Caco-2 (cell line): ENCODE measurements around the gene PDK2. TPM values are rescaled to one million over a fixed set of nuclear protein-coding genes. Genes with fewer than 3 reads are reported as not detected.

ENCODE experiments used
- BruUV-seq: library from RNA; stranded (reverse); fragments of 400-500 nt; replicated peaks from 2 replicates; lab custom pipeline; 2021; lab: Mats Ljungman, UMichigan
- CTCF ChIA-PET: fragments of 300-600 bp; sonication (Branson Sonifier 250); formaldehyde crosslinking; loops from one replicate; lab custom pipeline; 2022; ENCODE audit warnings: antibody characterized with exemption; lab: Charles Lee
- POLR2A ChIA-PET: fragments of 300-600 bp; sonication (Branson Sonifier 250); formaldehyde crosslinking; loops from one replicate; lab custom pipeline; 2022; ENCODE audit warnings: antibody characterized with exemption; lab: Charles Lee
- DNase-seq, 2 experiments: peaks; one replicate each; pipeline versions ENCODE4 v3.0.0 to v3.0.0-alpha.2; 2020 to 2022
- H3K27me3 ChIP-seq: replicated peaks from 2 replicates; pipeline ENCODE4 v1.6.0; 2011; ENCODE audit warnings: low read length; ENCODE audit not compliant: control insufficient read depth, insufficient read depth
- H3K36me3 ChIP-seq: 2 replicates; pipeline ENCODE4 v1.5.1; 2011; ENCODE audit warnings: low read length; ENCODE audit not compliant: control insufficient read depth, insufficient read depth
- H3K4me1 ChIP-seq: fragments of 250-450 bp; sonication (Bioruptor Pico); 2 replicates; pipeline ENCODE4 v1.5.1; 2020; ENCODE audit warnings: mild to moderate bottlenecking
- H3K4me3 ChIP-seq: 2 replicates; pipeline ENCODE4 v1.5.1; 2011; ENCODE audit warnings: low read depth, mild to moderate bottlenecking, control low read depth, low read length
- H3K9me3 ChIP-seq: fragments of 250-450 bp; sonication (Bioruptor Pico); 2 replicates; pipeline ENCODE4 v1.5.1; 2020; ENCODE audit warnings: mild to moderate bottlenecking, moderate library complexity
- H3K27ac Mint-ChIP-seq: one replicate; pipeline ENCODE4 v1.8.0; 2022; ENCODE audit warnings: mixed read lengths; ENCODE audit not compliant: unreplicated experiment
- H3K27me3 Mint-ChIP-seq: one replicate; pipeline ENCODE4 v1.8.0; 2022; ENCODE audit warnings: mixed read lengths; ENCODE audit not compliant: insufficient read depth, unreplicated experiment
- H3K36me3 Mint-ChIP-seq: one replicate; pipeline ENCODE4 v1.8.0; 2022; ENCODE audit warnings: mild to moderate bottlenecking, mixed read lengths; ENCODE audit not compliant: insufficient read depth, unreplicated experiment
- H3K4me1 Mint-ChIP-seq: one replicate; pipeline ENCODE4 v1.8.0; 2022; ENCODE audit warnings: low read depth, mixed read lengths; ENCODE audit not compliant: unreplicated experiment
- H3K4me3 Mint-ChIP-seq: one replicate; pipeline ENCODE4 v1.8.0; 2022; ENCODE audit warnings: mild to moderate bottlenecking, moderate library complexity, mixed read lengths; ENCODE audit not compliant: unreplicated experiment
- H3K9me3 Mint-ChIP-seq: one replicate; pipeline ENCODE4 v1.8.0; 2022; ENCODE audit warnings: mixed read lengths; ENCODE audit not compliant: unreplicated experiment
- CTCF ChIP-seq, 2 experiments: fragments of 200-600 bp in 1 of 2; IDR thresholded peaks; 1 replicate in 1 of 2; 2 replicates in 1 of 2; pipeline versions ENCODE4 v1.5.1 to v1.8.0; 2011 to 2022; ENCODE audit warnings: antibody characterized with exemption in 1 of 2, control low read depth in 1 of 2, inconsistent platforms in 1 of 2, low read depth in 1 of 2, low read length in 1 of 2, mild to moderate bottlenecking in 1 of 2, moderate library complexity in 1 of 2; ENCODE audit not compliant: insufficient read depth in 1 of 2, severe bottlenecking in 1 of 2, unreplicated experiment in 1 of 2
- intact Hi-C: fragments of 100-400 bp; cut with micrococcal nuclease; formaldehyde crosslinking; loops from one replicate; pipeline ENCODE4 v1.10.0; 2022; ENCODE audit not compliant: unreplicated experiment
- total RNA-seq: library from RNA; stranded (reverse); gene quantifications from 2 replicates; pipeline ENCODE4 v1.2.3, GENCODE V29; 2022

The PDK2 gene
- total RNA-seq, 1 experiment from 2014 or later, result 10.5 TPM

GRCh38 chr17:50103252-50103651, 8.1 kb downstream of the PDK2 start:
- no peaks in the 10 kb centered on the region for H3K4me1 ChIP-seq
- no TSS peak for BruUV-seq
- CTCF ChIA-PET, result no interaction called here

DNA sequence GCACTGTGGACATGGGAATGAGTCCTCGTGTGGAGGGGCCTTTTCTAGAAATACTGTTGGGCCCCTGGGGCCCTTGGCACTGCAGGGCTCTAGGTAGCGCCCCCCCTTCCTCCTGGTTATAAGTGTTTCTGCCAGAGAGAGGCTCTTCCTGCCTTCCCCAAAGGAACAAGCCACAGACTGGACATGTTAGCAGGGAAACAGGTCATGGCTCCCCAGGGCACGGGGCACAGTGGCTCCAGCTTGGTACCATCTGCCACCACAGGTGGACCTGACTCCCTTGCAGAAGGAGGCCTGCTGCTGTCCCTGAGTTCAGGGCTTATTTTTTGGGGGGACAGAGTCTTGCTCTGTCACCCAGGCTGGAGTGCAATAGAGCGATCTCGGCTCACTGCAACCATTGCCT, 8.8 kb downstream of the PDK2 start:
- no peaks in the 10 kb centered on the region for H3K27me3 Mint-ChIP-seq
- Histone ChIP-seq H3K27me3 (no peaks in the 10 kb centered on the region), H3K4me3 (no peak overlapping the region), H3K4me1 (no peaks in the 10 kb centered on the region), H3K36me3 (no peaks in the 10 kb centered on the region), H3K9me3 (no peaks in the 10 kb centered on the region)
- DNase-seq, result no peak
- CTCF ChIA-PET, result no interaction called here
- H3K4me3 Mint-ChIP-seq, result no peak overlapping the region
- TF ChIP-seq CTCF (IDR thresholded peaks at IDR 0.05; ENCODE audit: insufficient read depth in 1 of 2, low read depth in 1 of 2, low read length in 1 of 2, severe bottlenecking in 1 of 2, unreplicated experiment in 1 of 2), result no peak
- intact Hi-C loops, result no loop called here
- BruUV-seq, result no TSS peak
- no peaks in the 10 kb centered on the region for H3K4me1 Mint-ChIP-seq
- H3K27ac Mint-ChIP-seq, result no peak overlapping the region
- H3K9me3 Mint-ChIP-seq, result no peaks in the 10 kb centered on the region
- no peaks in the 10 kb centered on the region for H3K36me3 Mint-ChIP-seq
- POLR2A ChIA-PET, result no interaction called here

More at GRCh38 chr17:50103252-50103651, 8.1 kb downstream of the PDK2 start:
- Mint-ChIP-seq H3K36me3 (no peaks in the 10 kb centered on the region), H3K9me3 (no peaks in the 10 kb centered on the region), H3K4me3 (no peak overlapping the region), H3K27ac (no peak overlapping the region), H3K27me3 (no peaks in the 10 kb centered on the region), H3K4me1 (no peaks in the 10 kb centered on the region)
- H3K36me3 ChIP-seq, result no peaks in the 10 kb centered on the region
- POLR2A ChIA-PET, result no interaction called here
- intact Hi-C loops, result no loop called here
- TF ChIP-seq CTCF (IDR thresholded peaks at IDR 0.05; ENCODE audit: insufficient read depth in 1 of 2, low read depth in 1 of 2, low read length in 1 of 2, severe bottlenecking in 1 of 2, unreplicated experiment in 1 of 2), result no peak
- no peak overlapping the region for H3K4me3 ChIP-seq
- no peaks in the 10 kb centered on the region for H3K27me3 ChIP-seq
- no peaks in the 10 kb centered on the region for H3K9me3 ChIP-seq
- no peak for DNase-seq

- no peaks in the 10 kb centered on the region for H3K27me3 Mint-ChIP-seq
- no peak for DNase-seq
- Histone ChIP-seq H3K4me3 (no peak overlapping the region), H3K27me3 (no peaks in the 10 kb centered on the region), H3K4me1 (no peaks in the 10 kb centered on the region), H3K36me3 (no peaks in the 10 kb centered on the region), H3K9me3 (no peaks in the 10 kb centered on the region)
- ChIA-PET POLR2A (no interaction called here), CTCF (no interaction called here)
- no peak overlapping the region for H3K27ac Mint-ChIP-seq
- intact Hi-C loops, result no loop called here
- no peaks in the 10 kb centered on the region for H3K9me3 Mint-ChIP-seq
- TF ChIP-seq CTCF (IDR thresholded peaks at IDR 0.05; ENCODE audit: insufficient read depth in 1 of 2, low read depth in 1 of 2, low read length in 1 of 2, severe bottlenecking in 1 of 2, unreplicated experiment in 1 of 2), result no peak
- H3K4me1 Mint-ChIP-seq, result no peaks in the 10 kb centered on the region
- H3K36me3 Mint-ChIP-seq, result no peaks in the 10 kb centered on the region
- H3K4me3 Mint-ChIP-seq, result no peak overlapping the region
- no TSS peak for BruUV-seq
Measured at GRCh38 chr17:50105811-50106210, 10.7 kb downstream of the PDK2 start.
